ENCODE measurements around the gene KCTD1. TPM values are rescaled to one million over a fixed set of nuclear protein-coding genes. Genes with fewer than 3 reads are reported as not detected.

KCTD1 gene
- total and polyA plus RNA-seq, 4 donors = 0.78 to 2.9 (median 2.0) TPM

DNA sequence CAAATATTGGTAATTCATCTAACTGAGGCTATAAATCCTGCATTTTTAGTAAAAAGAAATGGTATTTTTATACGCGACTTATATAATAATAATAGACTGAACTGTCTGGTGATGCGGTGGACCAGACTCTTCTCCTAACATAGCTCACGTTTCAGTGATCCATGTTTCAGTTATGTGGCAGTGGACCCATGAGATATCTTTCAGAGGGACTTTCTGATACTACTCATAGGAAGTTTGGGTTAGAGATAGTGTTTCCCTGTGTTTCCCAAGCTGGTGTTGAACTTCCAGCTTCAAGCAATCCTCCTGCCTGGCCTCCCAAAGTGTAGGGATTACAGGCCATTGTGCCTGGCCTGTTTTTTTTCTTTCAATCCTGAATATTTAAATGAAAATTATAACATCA, 59.2 kb downstream of the KCTD1 start:
- WGBS = 93% methylated on average over 4 of the region's 4 CpGs
- H3K27ac ChIP-seq (ENCODE audit: low read depth in 1 of 2, low read length in 2 of 2) = no peak overlapping the region

DNA sequence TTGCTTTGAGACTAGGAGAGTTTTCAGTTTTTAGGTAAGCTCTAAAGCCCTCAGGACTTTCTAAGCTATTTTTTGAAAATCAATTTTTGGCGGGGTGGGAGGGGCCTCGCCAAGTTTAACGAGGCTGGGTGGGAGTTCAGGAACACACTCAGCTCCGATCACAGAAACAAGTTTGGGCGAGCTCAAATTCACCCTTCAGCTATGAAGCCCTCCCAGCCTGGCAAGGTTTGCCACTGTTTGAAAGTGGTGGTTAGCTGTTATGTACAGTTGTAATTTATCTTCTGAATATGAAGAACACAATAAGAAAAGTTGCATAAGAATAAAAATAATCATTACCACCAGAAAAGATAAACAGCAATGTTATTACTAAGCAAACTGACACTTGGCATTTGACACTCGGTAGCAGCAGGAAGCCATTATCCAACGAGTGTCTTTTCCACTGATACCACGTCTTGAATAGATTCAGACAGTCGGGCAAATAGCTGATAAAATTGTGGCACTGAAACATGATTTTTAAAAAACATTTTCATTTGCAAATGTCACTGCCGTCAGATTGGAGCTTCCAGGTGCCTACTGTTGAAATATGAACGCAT, 59.8 kb downstream of the KCTD1 start:
- WGBS = 84% methylated on average over 11 of the region's 11 CpGs
- Histone ChIP-seq H3K9me3 (ENCODE audit: control insufficient read depth in 4 of 4, low read length in 3 of 4) (no peaks in the 10 kb centered on the region), H3K27me3 (ENCODE audit: control insufficient read depth in 4 of 4, insufficient read depth in 4 of 4, low read length in 3 of 4) (no peaks in the 10 kb centered on the region), H3K27ac (ENCODE audit: low read depth in 1 of 2, low read length in 2 of 2) (no peak overlapping the region), H3K36me3 (ENCODE audit: control insufficient read depth in 4 of 4, insufficient read depth in 3 of 4, low read depth in 1 of 4, low read length in 3 of 4) (no peaks in the 10 kb centered on the region), H3K9ac (ENCODE audit: low read depth in 1 of 2, low read length in 2 of 2) (no peak overlapping the region), H3K4me3 (ENCODE audit: low read depth in 1 of 3, low read length in 3 of 3) (no peak overlapping the region), H3K4me1 (ENCODE audit: control insufficient read depth in 4 of 4, insufficient read depth in 4 of 4, low read length in 3 of 4) (no peaks in the 10 kb centered on the region)
- TF ChIP-seq SP1 (IDR thresholded peaks at IDR 0.05) (no peak), EGR1 (IDR thresholded peaks at IDR 0.05; ENCODE audit: low read depth in 2 of 2) (no peak), HNF4G (IDR thresholded peaks at IDR 0.05) (no peak), FOXA1 (IDR thresholded peaks at IDR 0.05) (no peak), YY1 (IDR thresholded peaks at IDR 0.05) (no peak), NR2F2 (IDR thresholded peaks at IDR 0.05) (no peak)
- TF ChIP-seq, protein P1, sequence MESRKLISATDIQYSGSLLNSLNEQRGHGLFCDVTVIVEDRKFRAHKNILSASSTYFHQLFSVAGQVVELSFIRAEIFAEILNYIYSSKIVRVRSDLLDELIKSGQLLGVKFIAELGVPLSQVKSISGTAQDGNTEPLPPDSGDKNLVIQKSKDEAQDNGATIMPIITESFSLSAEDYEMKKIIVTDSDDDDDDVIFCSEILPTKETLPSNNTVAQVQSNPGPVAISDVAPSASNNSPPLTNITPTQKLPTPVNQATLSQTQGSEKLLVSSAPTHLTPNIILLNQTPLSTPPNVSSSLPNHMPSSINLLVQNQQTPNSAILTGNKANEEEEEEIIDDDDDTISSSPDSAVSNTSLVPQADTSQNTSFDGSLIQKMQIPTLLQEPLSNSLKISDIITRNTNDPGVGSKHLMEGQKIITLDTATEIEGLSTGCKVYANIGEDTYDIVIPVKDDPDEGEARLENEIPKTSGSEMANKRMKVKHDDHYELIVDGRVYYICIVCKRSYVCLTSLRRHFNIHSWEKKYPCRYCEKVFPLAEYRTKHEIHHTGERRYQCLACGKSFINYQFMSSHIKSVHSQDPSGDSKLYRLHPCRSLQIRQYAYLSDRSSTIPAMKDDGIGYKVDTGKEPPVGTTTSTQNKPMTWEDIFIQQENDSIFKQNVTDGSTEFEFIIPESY (IDR thresholded peaks at IDR 0.05) = no peak
- no peak for DNase-seq (ENCODE audit: low spot score)

More for the DNA sequence above, 59.2 kb downstream of the KCTD1 start:
- no peaks in the 10 kb centered on the region for H3K27me3 ChIP-seq (ENCODE audit: control insufficient read depth in 4 of 4, insufficient read depth in 4 of 4, low read length in 3 of 4)
- no peak overlapping the region for H3K4me3 ChIP-seq (ENCODE audit: low read depth in 1 of 3, low read length in 3 of 3)
- no peak for DNase-seq (ENCODE audit: low spot score)
- no peaks in the 10 kb centered on the region for H3K4me1 ChIP-seq (ENCODE audit: control insufficient read depth in 4 of 4, insufficient read depth in 4 of 4, low read length in 3 of 4)
- H3K36me3 ChIP-seq (ENCODE audit: control insufficient read depth in 4 of 4, insufficient read depth in 3 of 4, low read depth in 1 of 4, low read length in 3 of 4) = no peaks in the 10 kb centered on the region
- no peaks in the 10 kb centered on the region for H3K9me3 ChIP-seq (ENCODE audit: control insufficient read depth in 4 of 4, low read length in 3 of 4)
- no peak for TF ChIP-seq HNF4A (conservative IDR thresholded peaks at IDR 0.05)
- TF ChIP-seq JUND (IDR thresholded peaks at IDR 0.05) = no peak
- TF ChIP-seq YY1 (IDR thresholded peaks at IDR 0.05) = no peak
- no peak for TF ChIP-seq RXRA (IDR thresholded peaks at IDR 0.05)
- TF ChIP-seq TAF1 (conservative IDR thresholded peaks at IDR 0.05) = no peak
- no peak for TF ChIP-seq HNF4G (IDR thresholded peaks at IDR 0.05)
- TF ChIP-seq EGR1 (IDR thresholded peaks at IDR 0.05; ENCODE audit: low read depth in 2 of 2) = no peak
- TF ChIP-seq, protein P2, sequence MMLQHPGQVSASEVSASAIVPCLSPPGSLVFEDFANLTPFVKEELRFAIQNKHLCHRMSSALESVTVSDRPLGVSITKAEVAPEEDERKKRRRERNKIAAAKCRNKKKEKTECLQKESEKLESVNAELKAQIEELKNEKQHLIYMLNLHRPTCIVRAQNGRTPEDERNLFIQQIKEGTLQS (IDR thresholded peaks at IDR 0.05) = no peak
- TF ChIP-seq, protein P3, sequence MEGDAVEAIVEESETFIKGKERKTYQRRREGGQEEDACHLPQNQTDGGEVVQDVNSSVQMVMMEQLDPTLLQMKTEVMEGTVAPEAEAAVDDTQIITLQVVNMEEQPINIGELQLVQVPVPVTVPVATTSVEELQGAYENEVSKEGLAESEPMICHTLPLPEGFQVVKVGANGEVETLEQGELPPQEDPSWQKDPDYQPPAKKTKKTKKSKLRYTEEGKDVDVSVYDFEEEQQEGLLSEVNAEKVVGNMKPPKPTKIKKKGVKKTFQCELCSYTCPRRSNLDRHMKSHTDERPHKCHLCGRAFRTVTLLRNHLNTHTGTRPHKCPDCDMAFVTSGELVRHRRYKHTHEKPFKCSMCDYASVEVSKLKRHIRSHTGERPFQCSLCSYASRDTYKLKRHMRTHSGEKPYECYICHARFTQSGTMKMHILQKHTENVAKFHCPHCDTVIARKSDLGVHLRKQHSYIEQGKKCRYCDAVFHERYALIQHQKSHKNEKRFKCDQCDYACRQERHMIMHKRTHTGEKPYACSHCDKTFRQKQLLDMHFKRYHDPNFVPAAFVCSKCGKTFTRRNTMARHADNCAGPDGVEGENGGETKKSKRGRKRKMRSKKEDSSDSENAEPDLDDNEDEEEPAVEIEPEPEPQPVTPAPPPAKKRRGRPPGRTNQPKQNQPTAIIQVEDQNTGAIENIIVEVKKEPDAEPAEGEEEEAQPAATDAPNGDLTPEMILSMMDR (IDR thresholded peaks at IDR 0.05; ENCODE audit: low read depth, low read length, missing input control) = no peak
- no peak for TF ChIP-seq RAD21 (IDR thresholded peaks at IDR 0.05)
- no peak for TF ChIP-seq GABPA (IDR thresholded peaks at IDR 0.05 in 1 of 2, conservative IDR thresholded peaks at IDR 0.05 in 1 of 2)
- TF ChIP-seq, protein P1 (IDR thresholded peaks at IDR 0.05) = no peak
- H3K9ac ChIP-seq (ENCODE audit: low read depth in 1 of 2, low read length in 2 of 2) = no peak overlapping the region
